Jurkat, Clone E6-1 (cell line): ENCODE measurements around the gene OMG. TPM values are rescaled to one million over a fixed set of nuclear protein-coding genes. Genes with fewer than 3 reads are reported as not detected.
"Not testable (repeated sequence)": the region's sequence is repeated elsewhere in the genome, so short reads cannot be mapped to it uniquely, and the experiment has no call there.

ENCODE experiments used
- DNase-seq: peaks from one replicate; pipeline ENCODE4 v3.0.0-alpha.2; 2011; ENCODE audit warnings: low read depth, low spot score
- H3K4me3 ChIP-seq: 2 replicates; pipeline ENCODE4 v1.5.1; 2011; ENCODE audit warnings: mild to moderate bottlenecking, low read length, control low read depth, moderate library complexity
- polyA plus RNA-seq: library from polyadenylated mRNA; unstranded; fragments of >200 nt; gene quantifications from one replicate; pipeline ENCODE4 v1.2.1, GENCODE V29; 2012; ENCODE audit warnings: missing spikeins; ENCODE audit not compliant: insufficient read length, insufficient read depth

OMG gene, protein sequence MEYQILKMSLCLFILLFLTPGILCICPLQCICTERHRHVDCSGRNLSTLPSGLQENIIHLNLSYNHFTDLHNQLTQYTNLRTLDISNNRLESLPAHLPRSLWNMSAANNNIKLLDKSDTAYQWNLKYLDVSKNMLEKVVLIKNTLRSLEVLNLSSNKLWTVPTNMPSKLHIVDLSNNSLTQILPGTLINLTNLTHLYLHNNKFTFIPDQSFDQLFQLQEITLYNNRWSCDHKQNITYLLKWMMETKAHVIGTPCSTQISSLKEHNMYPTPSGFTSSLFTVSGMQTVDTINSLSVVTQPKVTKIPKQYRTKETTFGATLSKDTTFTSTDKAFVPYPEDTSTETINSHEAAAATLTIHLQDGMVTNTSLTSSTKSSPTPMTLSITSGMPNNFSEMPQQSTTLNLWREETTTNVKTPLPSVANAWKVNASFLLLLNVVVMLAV
- polyA plus RNA-seq = 0.44 TPM

DNA sequence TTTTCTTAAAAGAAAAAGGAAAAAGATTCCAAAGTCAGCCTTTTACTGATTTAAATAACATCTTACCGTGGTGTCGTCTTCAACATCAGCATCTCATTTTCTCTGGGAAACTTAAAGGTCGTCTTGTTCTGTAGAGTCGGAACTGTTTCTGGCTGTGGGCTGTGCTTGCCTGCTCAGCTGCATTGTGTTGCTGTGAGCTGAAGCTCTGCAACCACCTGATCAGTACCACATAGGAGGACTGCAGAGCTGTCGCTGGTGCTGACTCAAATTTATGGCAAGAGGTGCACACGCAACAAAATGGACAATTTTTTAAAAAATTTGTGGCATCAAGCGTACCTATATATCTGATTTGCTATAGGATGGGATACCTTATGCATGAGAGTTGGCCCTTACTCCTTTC is at the start of gene OMG:
Gene OMG (minus strand): TSS at position 150 of the 400 bp plus-strand sequence. CDS start 908 bp downstream, outside the sequence.
- H3K4me3 ChIP-seq = no peak within 1 kb of the TSS
- no peak for DNase-seq

DNA sequence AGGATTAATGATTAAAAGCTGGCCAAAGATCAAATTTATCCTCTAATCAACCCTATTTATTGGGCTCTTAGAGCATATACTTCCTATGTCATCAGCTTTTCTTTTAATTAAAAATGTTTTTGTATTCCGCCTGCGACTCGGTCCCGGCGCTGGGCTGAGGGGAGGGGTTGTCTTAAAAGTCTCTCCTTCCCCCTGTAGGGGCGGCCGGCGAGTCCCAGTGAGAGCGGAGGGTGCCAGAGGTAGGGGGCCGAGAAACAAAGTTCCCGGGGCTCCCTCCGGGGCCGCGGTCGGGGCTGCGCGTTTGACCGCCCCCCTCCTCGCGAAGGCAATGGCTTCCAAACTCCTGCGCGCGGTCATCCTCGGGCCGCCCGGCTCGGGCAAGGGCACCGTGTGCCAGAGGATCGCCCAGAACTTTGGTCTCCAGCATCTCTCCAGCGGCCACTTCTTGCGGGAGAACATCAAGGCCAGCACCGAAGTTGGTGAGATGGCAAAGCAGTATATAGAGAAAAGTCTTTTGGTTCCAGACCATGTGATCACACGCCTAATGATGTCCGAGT is 48.2 kb upstream of the OMG start:
- not testable (repeated sequence) for H3K4me3 ChIP-seq, DNase-seq

DNA sequence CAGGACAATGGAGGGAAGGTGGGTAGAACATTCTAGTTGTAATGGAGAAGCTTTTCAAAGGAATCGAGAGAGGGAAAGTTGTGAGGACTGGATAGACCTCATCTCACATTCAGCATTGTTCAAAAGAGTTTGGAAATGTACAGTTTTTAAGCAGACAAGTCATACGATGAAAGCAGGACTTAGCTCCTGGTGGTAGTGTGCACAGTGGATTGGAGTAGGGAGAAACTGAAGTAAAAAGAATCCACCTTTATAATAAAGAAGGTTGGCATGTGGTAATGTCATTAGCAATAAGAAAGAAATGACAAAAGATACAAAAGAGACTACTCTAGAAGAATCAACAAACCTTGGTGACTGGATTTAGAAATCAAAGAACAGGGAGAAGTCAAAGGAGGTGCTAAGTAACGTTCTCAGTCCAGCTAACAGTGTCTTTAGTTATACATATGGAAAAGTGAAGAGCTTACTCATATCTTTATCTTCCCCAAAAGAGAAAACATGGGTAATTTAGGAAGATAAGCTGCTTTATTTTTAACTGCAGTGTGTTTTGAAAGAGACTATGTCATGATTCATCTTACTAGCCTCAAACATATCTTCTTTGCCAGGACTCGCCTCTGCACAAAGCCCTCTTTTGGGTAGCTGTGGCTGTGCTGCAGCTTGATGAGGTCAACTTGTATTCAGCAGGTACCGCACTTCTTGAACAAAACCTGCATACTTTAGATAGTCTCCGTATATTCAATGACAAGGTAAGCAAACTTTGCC is 43.0 kb upstream of the OMG start:
- no peak for DNase-seq
- no peak overlapping the region for H3K4me3 ChIP-seq

DNA sequence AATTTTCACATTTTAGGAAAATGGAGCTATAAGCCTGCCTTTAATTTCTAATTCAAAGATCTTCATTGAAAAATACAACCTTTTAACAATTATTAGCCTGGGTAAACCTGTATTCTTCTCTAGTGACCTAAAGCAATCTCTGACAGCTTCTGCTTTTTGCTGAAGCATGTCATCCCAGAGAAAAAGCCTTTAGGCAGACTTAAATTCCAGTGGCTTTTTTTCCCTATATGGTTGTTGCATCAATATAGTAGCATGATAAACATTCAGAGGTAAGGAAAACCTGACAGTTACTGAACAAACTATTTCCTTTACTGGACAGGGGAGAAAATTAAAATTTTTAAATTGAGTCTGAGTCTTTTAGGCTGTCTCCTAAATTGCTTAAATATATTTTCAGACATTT is 32.2 kb upstream of the OMG start:
- no peak for DNase-seq
- no peak overlapping the region for H3K4me3 ChIP-seq

DNA sequence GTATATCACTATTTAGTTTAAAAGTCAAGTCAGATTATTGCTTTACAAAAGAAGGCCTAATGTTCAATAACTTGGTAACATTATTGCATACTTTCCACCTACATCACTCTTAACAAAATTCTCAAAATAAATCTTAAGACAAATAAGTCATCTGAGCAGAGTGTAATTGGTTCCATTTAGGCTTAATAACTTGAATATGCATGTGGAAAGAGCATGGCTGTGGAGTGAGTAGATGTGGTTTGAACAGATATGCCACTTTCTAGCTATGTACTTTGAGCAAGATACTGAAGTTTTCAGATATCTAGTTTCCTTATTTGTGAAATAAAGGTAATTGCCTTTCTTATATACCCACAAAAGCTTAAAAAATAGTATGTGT is 31.1 kb upstream of the OMG start:
- DNase-seq = no peak
- no peak overlapping the region for H3K4me3 ChIP-seq

DNA sequence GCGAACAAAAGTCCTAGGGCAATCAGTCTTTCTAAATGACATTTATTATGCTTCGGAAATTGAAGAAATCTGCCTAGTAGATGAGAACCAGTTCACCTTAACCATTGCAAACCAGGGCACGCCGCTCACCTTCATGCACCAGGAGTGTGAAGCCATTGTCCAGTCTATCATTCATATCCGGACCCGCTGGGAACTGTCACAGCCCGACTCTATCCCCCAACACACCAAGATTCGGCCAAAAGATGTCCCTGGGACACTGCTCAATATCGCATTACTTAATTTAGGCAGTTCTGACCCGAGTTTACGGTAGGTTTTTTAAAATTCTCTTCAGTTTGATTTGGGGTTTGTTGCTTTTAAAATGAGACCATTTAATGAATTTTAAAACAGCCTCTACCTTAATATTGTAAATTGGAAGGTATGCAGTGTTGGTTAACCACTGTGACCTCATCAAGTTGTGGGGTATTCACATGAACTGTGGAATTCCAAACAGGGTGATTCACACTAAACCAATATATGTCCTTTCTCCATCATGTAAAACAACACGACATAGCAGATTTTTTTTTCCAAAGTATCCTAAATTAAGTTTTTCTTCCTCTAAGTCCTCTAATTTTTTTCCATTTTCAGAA is 30.6 kb upstream of the OMG start:
- no peak for DNase-seq
- no peak overlapping the region for H3K4me3 ChIP-seq

DNA sequence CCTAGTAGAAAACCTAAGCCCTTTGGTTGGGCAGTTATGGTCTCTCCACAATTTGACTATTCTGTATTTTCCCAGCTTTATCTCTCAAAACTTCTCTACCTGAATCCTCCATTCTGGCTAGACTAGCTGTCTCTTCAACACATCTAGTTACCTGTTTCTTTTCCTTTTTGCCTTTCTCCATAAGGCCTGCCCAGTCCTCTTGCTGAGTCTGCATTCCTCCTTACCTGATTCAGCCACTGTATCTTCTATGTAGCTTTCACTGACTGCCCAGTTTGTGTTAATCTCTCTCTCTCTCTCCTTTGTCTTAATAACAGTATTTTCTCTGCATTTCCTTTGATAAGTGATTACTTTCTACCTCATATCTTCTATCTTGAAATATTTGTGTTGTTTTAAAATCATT is 26.5 kb upstream of the OMG start:
- H3K4me3 ChIP-seq = no peak overlapping the region
- DNase-seq = no peak

DNA sequence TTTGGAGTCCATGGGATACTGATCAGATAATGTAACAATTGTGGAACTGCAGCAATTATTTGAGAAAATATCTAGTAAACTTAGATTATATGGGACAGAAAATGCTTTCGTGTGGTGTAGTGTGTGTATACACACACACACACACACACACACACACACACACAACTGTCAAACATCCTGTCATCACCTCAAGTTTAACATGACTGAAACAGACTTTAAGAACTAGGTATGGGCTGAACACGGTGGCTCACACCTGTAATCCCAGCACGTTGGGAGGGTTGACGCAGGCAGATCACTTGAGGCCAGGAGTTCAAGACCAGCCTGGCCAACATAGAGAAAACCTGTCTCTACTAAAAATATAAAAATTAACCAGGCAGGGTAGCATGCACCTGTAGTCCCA is 24.9 kb upstream of the OMG start:
- H3K4me3 ChIP-seq = no peak overlapping the region

DNA sequence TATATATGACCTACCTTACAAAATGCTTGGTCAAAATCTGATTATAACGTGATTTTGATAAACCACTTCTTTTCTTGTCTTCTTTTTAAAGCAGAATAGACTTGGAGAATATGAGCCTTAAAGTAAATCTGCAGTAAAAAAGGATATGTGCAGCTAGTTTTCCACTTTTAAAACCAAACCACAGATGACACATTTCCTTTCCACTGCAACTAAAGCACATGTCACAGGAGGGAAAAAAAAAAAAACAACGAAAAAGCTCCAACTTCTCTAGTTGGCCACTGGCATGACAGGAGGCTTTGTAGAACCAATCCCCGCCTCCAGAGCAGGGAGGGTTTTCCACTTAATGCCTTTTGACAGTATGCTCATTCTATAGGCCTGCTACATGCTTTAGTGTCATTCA is 24.4 kb upstream of the OMG start, which contains the start of gene EVI2A:
Gene EVI2A (minus strand): TSS at position 142 of the 400 bp plus-strand sequence. CDS start 2,609 bp downstream, outside the sequence.
- peak within 1 kb of the TSS; percentile 35 for H3K4me3 ChIP-seq
- peak; percentile 90 for DNase-seq

More for the DNA sequence above, 24.9 kb upstream of the OMG start:
- DNase-seq = no peak

DNA sequence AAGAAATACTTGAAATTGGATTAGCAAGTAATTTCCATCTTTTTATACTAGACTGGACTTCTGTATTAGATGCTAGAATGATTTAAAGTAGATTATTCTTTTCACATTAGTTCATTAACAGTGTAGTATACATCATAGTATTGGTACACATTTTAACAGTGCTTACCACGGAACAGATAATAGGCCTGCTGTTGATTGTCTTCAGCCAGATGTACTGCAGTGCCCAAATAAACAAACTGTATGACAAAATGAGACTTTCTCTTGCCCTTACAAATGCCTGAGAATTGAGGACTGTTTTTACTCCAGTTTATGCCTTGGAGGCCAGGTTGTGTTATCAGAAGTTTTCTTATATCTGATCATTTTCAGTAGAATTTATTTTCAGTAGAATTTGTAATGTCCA is 23.8 kb upstream of the OMG start:
- H3K4me3 ChIP-seq = peak overlapping the region; percentile 35
- DNase-seq = no peak

DNA sequence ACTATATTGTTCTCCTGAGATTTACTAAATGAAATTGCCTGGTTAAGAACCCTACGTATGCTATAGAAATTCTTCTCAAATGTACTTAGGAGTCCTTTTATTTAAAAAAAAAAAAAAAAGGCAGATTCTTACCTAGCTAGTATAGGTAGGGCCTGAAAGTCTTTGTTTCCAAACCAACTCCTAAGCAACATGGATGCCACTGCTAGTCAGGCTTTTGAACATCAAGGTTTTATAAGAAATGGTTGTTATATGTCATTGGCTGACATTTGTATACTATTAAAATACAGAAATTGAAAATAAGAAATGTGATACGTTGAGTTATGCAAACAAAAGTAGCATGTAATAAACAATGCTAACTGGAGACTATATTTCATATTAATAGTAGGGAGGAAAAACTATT is 23.2 kb upstream of the OMG start:
- H3K4me3 ChIP-seq = peak overlapping the region; percentile 35; the same call in 1 of the 2 replicates
- DNase-seq = peak; percentile 28

DNA sequence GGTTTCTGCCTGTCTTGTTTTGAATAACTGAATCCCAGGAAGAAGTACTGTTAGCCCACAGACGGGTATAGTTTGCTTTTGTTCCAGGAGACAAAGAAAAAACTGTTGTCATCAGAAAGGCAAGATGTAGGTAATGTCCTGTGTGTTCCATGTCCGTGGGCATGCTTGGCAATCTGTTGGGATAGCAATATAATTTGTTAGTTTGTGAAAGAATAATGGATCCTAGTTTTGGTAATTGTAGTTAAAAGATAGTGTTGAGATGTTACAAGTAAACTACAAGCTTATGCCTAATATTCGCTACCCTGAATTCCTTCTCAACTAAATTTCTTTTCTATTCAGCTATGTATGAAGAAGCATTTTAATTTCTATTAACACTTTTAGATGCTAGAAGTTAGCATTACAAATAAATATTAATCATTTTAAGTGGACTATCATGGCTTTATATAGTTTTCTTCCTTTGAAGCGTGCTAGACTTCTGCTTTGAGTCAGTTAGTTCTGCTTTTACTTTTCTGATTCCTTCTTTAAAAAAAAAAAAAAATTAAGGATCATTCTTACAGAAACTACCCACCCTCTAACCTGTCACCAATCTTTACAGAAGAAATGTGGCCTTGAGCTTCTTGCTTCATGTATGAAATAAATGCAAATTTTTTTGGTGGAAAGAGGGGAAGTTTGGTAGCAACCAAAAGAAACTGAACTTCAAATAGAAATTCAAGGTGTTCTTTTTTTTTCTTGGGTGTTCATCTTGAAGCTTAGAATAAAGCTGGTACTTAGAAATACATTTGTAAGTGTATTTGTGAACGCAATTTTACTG is 22.0 kb upstream of the OMG start:
- DNase-seq = peak; percentile 38
- peak overlapping the region; percentile 46 for H3K4me3 ChIP-seq

DNA sequence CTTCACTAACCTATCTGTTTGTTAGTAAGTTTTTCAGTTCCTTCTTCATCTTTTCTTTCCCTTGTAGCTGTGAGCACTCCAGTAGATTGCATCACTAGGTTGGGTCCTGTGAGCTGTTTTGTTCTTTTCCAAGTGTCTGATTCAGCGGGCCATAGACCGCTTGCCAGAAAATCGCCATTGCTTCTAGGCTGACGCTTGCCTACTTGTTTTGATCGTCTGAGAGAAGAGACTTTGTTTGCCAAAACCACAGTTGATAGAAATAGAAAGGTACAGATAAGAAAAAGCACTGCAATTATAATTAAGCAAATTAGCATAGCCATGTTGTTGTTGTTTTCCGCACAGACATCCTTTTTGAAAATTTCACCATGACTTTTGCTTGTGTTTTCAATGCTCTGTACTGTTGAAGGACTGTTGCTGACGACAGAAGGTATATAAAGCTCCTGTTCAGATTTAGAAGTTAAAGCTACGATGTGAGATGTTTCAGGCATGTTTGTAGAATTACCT is 21.3 kb upstream of the OMG start:
- H3K4me3 ChIP-seq = peak overlapping the region; percentile 46
- DNase-seq = peak; percentile 43

DNA sequence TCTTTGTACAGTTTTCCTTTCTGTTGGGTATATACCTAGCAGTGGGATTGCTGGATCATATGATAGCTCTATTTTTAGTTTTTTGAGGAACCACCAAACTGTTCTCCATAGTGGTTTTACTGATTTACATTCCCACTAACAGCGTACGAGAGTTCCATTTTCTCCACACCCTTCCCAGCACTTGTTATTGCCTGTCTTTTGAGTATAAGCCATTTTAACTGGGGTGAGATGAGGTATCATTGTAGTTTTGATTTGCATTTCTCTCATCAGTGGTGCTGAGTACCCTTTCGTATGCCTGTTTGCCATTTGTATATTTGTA is 17.7 kb upstream of the OMG start:
- H3K4me3 ChIP-seq = no peak overlapping the region
- DNase-seq = no peak

DNA sequence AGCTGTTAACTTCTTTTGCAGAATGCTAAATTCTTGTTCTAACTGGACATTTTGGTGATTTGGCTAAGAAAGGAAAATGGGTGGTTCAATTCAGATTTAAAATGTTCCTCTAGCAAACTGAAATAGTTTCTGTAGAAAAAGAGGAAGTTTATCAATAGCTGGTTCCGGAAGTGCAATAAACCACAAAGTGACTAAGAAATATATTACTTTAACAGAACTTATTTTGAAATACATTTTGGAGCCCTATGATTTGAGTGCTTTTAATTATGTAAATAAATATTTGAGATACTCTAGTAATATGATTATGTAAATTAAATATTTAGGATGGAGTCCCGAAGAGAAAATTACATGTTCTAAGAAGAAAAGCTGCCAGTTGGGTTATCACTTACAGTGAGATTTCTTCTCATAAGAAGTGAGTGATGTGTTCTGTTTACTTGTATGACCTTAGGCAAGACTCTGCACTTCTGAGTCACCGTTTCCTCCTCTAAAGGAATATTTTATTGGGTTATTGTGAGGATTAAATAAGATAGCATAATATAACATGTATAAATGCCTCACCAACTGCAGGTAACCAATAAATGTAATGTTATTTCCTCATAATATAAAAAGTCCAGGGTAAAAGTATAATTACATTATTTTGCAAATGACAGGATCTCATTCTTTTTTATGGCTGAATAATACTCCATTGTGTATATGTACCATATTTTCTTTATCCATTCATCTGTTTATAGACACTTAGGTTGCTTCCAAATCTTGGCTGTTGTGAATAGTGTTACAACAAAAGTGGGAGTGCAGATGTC is 17.1 kb upstream of the OMG start, which contains the start of gene EVI2B:
Gene EVI2B (minus strand): TSS at position 73 of the 800 bp plus-strand sequence. CDS start 8,445 bp downstream, outside the sequence.
- peak; percentile 47 for DNase-seq
- H3K4me3 ChIP-seq = peak within 1 kb of the TSS; percentile 25

DNA sequence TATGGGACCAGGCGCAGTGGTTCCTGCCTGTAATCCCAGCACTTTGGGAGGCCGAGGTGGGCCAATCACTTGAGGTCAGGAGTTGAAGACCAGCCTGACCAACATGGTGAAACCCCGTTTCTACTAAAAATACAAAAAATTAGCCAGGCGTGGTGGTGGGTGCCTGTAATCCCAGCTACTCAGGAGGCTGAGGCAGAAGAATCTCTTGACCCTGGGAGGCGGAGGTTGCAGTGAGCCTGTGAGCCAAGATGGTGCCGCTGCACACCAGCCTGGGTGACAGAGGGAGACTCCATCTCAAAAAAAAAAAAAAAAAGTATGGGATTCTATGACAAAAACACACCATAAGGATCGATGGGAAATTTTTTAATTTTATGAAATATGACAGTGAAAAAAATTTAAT is 15.2 kb upstream of the OMG start:
- H3K4me3 ChIP-seq = not testable (repeated sequence)

DNA sequence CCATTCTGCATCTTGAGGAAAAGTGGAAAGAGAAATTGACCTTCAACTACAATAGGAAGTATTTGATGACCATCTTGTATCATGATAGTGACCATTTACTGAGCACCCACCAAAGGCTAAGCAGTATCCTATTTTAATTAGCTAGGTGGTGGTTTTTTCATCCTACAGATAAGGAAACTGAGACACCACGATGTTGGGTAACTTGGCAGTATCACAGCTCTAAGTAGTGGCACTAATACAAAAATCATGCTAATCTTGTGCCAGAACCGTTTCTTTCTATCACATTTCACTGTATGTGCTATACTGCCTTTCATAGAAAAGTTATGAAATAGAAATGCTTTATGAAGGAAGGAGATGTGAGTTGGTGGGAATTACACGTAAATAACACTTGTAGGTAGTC is 14.5 kb upstream of the OMG start:
- peak overlapping the region; percentile 60 for H3K4me3 ChIP-seq
- DNase-seq = no peak

More for the DNA sequence above, 15.2 kb upstream of the OMG start:
- not testable (repeated sequence) for DNase-seq

DNA sequence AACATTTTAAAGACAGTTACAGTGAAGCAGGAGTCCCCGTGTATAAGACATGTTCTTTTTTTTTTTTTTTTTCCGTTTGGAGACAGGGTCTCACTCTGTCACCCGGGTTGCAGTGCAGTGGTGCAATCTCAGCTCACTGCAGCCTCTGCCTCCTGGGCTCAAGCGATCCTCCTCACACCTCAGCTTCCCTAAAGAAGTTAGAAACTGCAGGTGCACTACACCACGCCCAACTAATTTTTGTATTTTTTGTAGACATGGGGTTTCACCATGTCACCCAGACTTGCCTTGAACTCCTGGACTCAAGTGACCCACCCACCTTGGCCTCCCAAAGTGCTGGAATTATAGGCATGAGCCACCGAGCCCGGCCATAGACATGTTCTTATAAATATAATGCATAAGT is 13.8 kb upstream of the OMG start:
- DNase-seq = peak; percentile 26
- peak overlapping the region; percentile 60 for H3K4me3 ChIP-seq
